ENCODE results near the gene TBL1X.
"Not testable (repeated sequence)": the region's sequence is repeated elsewhere in the genome, so short reads cannot be mapped to it uniquely, and the experiment has no call there.

Gene TBL1X

GRCh38 chrX:9459186-9459748 is 5.6 kb upstream of the TBL1X start:
- no peak for DNase-seq (ENCODE audit: low read depth)

GRCh38 chrX:9461087-9461486 is 3.8 kb upstream of the TBL1X start:
- DNase-seq (ENCODE audit: low read depth) = no peak

- no peak for DNase-seq (ENCODE audit: low read depth)
Observed at GRCh38 chrX:9462456-9462855, 2.4 kb upstream of the TBL1X start.

- DNase-seq (ENCODE audit: low read depth) = no peak
Observed at GRCh38 chrX:9465380-9466123, 694 bp downstream of the TBL1X start.

- no peak for DNase-seq (ENCODE audit: low read depth)
Observed at GRCh38 chrX:9466124-9466495, 1.3 kb downstream of the TBL1X start.

GRCh38 chrX:9466736-9467135 is 1.9 kb downstream of the TBL1X start:
- DNase-seq (ENCODE audit: low read depth) = no peak

GRCh38 chrX:9467146-9467545 is 2.3 kb downstream of the TBL1X start:
- no peak for DNase-seq (ENCODE audit: low read depth)

- DNase-seq (ENCODE audit: low read depth) = no peak
Observed at GRCh38 chrX:9467751-9468150, 2.9 kb downstream of the TBL1X start.

GRCh38 chrX:9471571-9471985 is 6.7 kb downstream of the TBL1X start:
- DNase-seq (ENCODE audit: low read depth) = no peak

GRCh38 chrX:9473708-9474107 is 8.8 kb downstream of the TBL1X start:
- DNase-seq (ENCODE audit: low read depth) = no peak

- DNase-seq (ENCODE audit: low read depth) = not testable (repeated sequence)
Observed at GRCh38 chrX:9475417-9475816, 10.6 kb downstream of the TBL1X start.

GRCh38 chrX:9475984-9476383 is 11.1 kb downstream of the TBL1X start:
- DNase-seq (ENCODE audit: low read depth) = no peak

- DNase-seq (ENCODE audit: low read depth) = no peak
Observed at GRCh38 chrX:9476810-9477575, 12.1 kb downstream of the TBL1X start.

GRCh38 chrX:9482408-9482807 is 17.6 kb downstream of the TBL1X start:
- DNase-seq (ENCODE audit: low read depth) = no peak

GRCh38 chrX:9482837-9483236 is 18.0 kb downstream of the TBL1X start:
- no peak for DNase-seq (ENCODE audit: low read depth)

GRCh38 chrX:9483376-9483775 is 18.5 kb downstream of the TBL1X start:
- no peak for DNase-seq (ENCODE audit: low read depth)

- DNase-seq (ENCODE audit: low read depth) = no peak
Observed at GRCh38 chrX:9486786-9487387, 22.0 kb downstream of the TBL1X start.

GRCh38 chrX:9488586-9488985 is 23.7 kb downstream of the TBL1X start:
- no peak for DNase-seq (ENCODE audit: low read depth)

- DNase-seq (ENCODE audit: low read depth) = no peak
Observed at GRCh38 chrX:9489234-9489633, 24.4 kb downstream of the TBL1X start.

GRCh38 chrX:9492901-9493300 is 28.0 kb downstream of the TBL1X start:
- no peak for DNase-seq (ENCODE audit: low read depth)

- no peak for DNase-seq (ENCODE audit: low read depth)
Observed at GRCh38 chrX:9493936-9494335, 29.1 kb downstream of the TBL1X start.

- DNase-seq (ENCODE audit: low read depth) = no peak
Observed at GRCh38 chrX:9494771-9495170, 29.9 kb downstream of the TBL1X start.

- no peak for DNase-seq (ENCODE audit: low read depth)
Observed at GRCh38 chrX:9495496-9495895, 30.6 kb downstream of the TBL1X start.

Measured in stimulated activated CD8-positive, alpha-beta memory T cell treated with anti-CD3 and anti-CD28 coated beads, Interleukin-12 subunit alpha, Interleukin-12 subunit beta, amount 100 ng/mL, for 1 hour (primary cell).